WTC11 (cell line): ENCODE measurements around the gene TBX3.

Source experiments
- EMX1 ChIP-seq: fragments of 250-450 bp; sonication (Bioruptor Pico); IDR thresholded peaks from 2 replicates; pipeline ENCODE4 v1.8.0; 2021; ENCODE audit warnings: mild to moderate bottlenecking
- NR1H2 ChIP-seq: sonication (generic); formaldehyde crosslinking; IDR thresholded peaks from 2 replicates; pipeline ENCODE4 v1.9.0; 2021; ENCODE audit warnings: mild to moderate bottlenecking, moderate library complexity, missing genetic modification reagents
- TCF7 ChIP-seq: sonication (generic); formaldehyde crosslinking; IDR thresholded peaks from 2 replicates; pipeline ENCODE4 v1.8.0; 2022; ENCODE audit warnings: mild to moderate bottlenecking, low read depth, missing genetic modification reagents, moderate library complexity
- ZNF263 ChIP-seq: sonication (generic); formaldehyde crosslinking; IDR thresholded peaks from 2 replicates; pipeline ENCODE4 v1.8.1; 2022; ENCODE audit warnings: low read depth, mild to moderate bottlenecking, moderate library complexity, missing genetic modification reagents
- TF ChIP-seq, protein P1 (sequence below): sonication (generic); formaldehyde crosslinking; IDR thresholded peaks from 2 replicates; pipeline ENCODE4 v1.8.1; 2023; ENCODE audit warnings: mild to moderate bottlenecking, missing genetic modification reagents, moderate library complexity
- TF ChIP-seq, protein P2 (sequence below): fragments of 200-600 bp; IDR thresholded peaks from 2 replicates; pipeline ENCODE4 v1.8.0; 2022; ENCODE audit warnings: antibody characterized with exemption
- TF ChIP-seq, protein P3 (sequence below): sonication (generic); formaldehyde crosslinking; conservative IDR thresholded peaks from 2 replicates; pipeline ENCODE4 v1.8.1; 2022; ENCODE audit warnings: mild to moderate bottlenecking, missing genetic modification reagents

DNA sequence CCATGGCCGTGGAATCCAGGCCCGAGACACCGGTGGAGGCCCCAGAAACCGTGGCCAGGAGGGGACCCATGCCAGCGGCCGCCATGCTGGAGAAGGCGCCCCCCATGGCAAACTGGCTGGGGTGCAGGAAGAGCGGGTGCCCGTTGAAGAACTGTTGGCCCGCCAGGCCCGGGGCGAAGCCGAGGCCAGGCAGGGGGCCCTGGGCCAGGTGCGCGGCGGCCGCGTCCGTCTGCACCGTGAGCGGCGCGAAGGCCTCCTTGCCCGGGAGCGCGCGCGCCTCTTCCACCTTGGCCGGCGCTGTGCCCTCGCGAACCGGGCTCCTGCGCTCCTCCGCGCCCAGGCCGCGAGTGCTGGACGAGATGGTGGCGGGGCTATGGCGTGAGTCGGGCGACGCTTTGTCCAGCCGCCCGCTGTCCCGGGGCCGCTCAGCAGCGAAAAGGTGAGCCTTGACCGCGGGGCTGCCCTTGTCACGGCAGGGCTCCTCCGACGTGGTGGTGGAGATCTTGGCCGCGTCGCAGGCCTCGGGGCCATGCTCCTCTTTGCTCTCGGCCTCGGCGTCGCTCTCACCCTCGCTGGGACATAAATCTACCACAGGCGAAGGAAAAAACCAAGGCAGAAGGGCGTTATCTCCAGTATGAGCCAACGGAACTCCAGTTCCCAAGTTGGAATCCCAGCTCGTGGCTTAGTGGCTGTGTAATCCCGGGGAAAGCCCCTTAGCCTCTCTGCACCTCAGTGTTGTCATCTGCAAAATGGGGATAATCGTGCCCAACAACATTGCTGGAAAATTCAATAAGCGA is 9.5 kb downstream of the TBX3 start:
- TF ChIP-seq TCF7 (CRISPR knock-in tag) = no peak
- TF ChIP-seq, protein P1, sequence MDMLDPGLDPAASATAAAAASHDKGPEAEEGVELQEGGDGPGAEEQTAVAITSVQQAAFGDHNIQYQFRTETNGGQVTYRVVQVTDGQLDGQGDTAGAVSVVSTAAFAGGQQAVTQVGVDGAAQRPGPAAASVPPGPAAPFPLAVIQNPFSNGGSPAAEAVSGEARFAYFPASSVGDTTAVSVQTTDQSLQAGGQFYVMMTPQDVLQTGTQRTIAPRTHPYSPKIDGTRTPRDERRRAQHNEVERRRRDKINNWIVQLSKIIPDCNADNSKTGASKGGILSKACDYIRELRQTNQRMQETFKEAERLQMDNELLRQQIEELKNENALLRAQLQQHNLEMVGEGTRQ (CRISPR knock-in tag) = no peak
- TF ChIP-seq, protein P2, sequence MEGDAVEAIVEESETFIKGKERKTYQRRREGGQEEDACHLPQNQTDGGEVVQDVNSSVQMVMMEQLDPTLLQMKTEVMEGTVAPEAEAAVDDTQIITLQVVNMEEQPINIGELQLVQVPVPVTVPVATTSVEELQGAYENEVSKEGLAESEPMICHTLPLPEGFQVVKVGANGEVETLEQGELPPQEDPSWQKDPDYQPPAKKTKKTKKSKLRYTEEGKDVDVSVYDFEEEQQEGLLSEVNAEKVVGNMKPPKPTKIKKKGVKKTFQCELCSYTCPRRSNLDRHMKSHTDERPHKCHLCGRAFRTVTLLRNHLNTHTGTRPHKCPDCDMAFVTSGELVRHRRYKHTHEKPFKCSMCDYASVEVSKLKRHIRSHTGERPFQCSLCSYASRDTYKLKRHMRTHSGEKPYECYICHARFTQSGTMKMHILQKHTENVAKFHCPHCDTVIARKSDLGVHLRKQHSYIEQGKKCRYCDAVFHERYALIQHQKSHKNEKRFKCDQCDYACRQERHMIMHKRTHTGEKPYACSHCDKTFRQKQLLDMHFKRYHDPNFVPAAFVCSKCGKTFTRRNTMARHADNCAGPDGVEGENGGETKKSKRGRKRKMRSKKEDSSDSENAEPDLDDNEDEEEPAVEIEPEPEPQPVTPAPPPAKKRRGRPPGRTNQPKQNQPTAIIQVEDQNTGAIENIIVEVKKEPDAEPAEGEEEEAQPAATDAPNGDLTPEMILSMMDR = no peak
- TF ChIP-seq EMX1 = no peak
- no peak for TF ChIP-seq NR1H2 (CRISPR knock-in tag)
- no peak for TF ChIP-seq ZNF263
- TF ChIP-seq, protein P3, sequence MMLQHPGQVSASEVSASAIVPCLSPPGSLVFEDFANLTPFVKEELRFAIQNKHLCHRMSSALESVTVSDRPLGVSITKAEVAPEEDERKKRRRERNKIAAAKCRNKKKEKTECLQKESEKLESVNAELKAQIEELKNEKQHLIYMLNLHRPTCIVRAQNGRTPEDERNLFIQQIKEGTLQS (CRISPR knock-in tag) = no peak
